Measurements from ENCODE around the gene CASP9.

The CASP9 gene

GRCh38 chr1:15524021-15524282, at the start of gene CASP9:
CASP9 (minus strand) TSS chr1:15524215; CDS start chr1:15524200, 15 bp downstream.
- Histone ChIP-seq H3K4me1 (peaks cover 15% of the 10 kb centered on the region), H3K4me3 (peak within 1 kb of the TSS; percentile 79), H3K27me3 (ENCODE audit: low read depth) (no peaks in the 10 kb centered on the region), H3K9me3 (no peaks in the 10 kb centered on the region), H3K36me3 (replicated peaks) (no peaks in the 10 kb centered on the region; the same call in 1 of the 2 replicates)
- in situ Hi-C loops (cut with MboI; ENCODE audit: low sequenced_read_pairs), result no loop called here
- no peak for DNase-seq (ENCODE audit: low spot score in 2 of 2)

GRCh38 chr1:15573477-15573876, 49.5 kb upstream of the CASP9 start:
- H3K4me1 ChIP-seq, result no peaks in the 10 kb centered on the region
- H3K4me3 ChIP-seq, result no peak overlapping the region
- no peaks in the 10 kb centered on the region for H3K9me3 ChIP-seq
- H3K27me3 ChIP-seq (ENCODE audit: low read depth), result no peaks in the 10 kb centered on the region
- in situ Hi-C loops (cut with MboI; ENCODE audit: low sequenced_read_pairs), result no loop called here
- H3K36me3 ChIP-seq (replicated peaks), result peaks cover 9% of the 10 kb centered on the region
- no peak for DNase-seq (ENCODE audit: low spot score in 2 of 2)

- Histone ChIP-seq H3K4me3 (no peak overlapping the region), H3K9me3 (no peaks in the 10 kb centered on the region), H3K27me3 (ENCODE audit: low read depth) (no peaks in the 10 kb centered on the region), H3K36me3 (replicated peaks) (peaks cover 32% of the 10 kb centered on the region), H3K4me1 (no peaks in the 10 kb centered on the region)
- no peak for DNase-seq (ENCODE audit: low spot score in 2 of 2)
- in situ Hi-C loops (cut with MboI; ENCODE audit: low sequenced_read_pairs), result no loop called here
These were observed 47.3 kb upstream of the CASP9 start for GRCh38 chr1:15571266-15571665.

GRCh38 chr1:15570861-15571260, 46.8 kb upstream of the CASP9 start:
- in situ Hi-C loops (cut with MboI; ENCODE audit: low sequenced_read_pairs), result no loop called here
- no peaks in the 10 kb centered on the region for H3K4me1 ChIP-seq
- peaks cover 36% of the 10 kb centered on the region for H3K36me3 ChIP-seq (replicated peaks)

GRCh38 chr1:15568387-15569073, 44.5 kb upstream of the CASP9 start:
- no peak overlapping the region for H3K4me3 ChIP-seq
- no peaks in the 10 kb centered on the region for H3K27me3 ChIP-seq (ENCODE audit: low read depth)
- no peaks in the 10 kb centered on the region for H3K9me3 ChIP-seq
- H3K36me3 ChIP-seq (replicated peaks), result peaks cover 50% of the 10 kb centered on the region
- in situ Hi-C loops (cut with MboI; ENCODE audit: low sequenced_read_pairs), result no loop called here
- DNase-seq (ENCODE audit: low spot score in 2 of 2), result no peak
- no peaks in the 10 kb centered on the region for H3K4me1 ChIP-seq

More at GRCh38 chr1:15570861-15571260, 46.8 kb upstream of the CASP9 start:
- Histone ChIP-seq H3K4me3 (no peak overlapping the region), H3K9me3 (no peaks in the 10 kb centered on the region), H3K27me3 (ENCODE audit: low read depth) (no peaks in the 10 kb centered on the region)
- no peak for DNase-seq (ENCODE audit: low spot score in 2 of 2)

GRCh38 chr1:15559189-15559810, 35.3 kb upstream of the CASP9 start:
- no peaks in the 10 kb centered on the region for H3K9me3 ChIP-seq
- H3K4me3 ChIP-seq, result no peak overlapping the region

GRCh38 chr1:15558516-15558915, 34.5 kb upstream of the CASP9 start:
- Histone ChIP-seq H3K36me3 (replicated peaks) (peaks cover 8% of the 10 kb centered on the region), H3K4me3 (no peak overlapping the region), H3K9me3 (no peaks in the 10 kb centered on the region), H3K27me3 (ENCODE audit: low read depth) (no peaks in the 10 kb centered on the region), H3K4me1 (no peaks in the 10 kb centered on the region)
- no peak for DNase-seq (ENCODE audit: low spot score in 2 of 2)
- in situ Hi-C loops (cut with MboI; ENCODE audit: low sequenced_read_pairs), result no loop called here

More at GRCh38 chr1:15559189-15559810, 35.3 kb upstream of the CASP9 start:
- no peak for DNase-seq (ENCODE audit: low spot score in 2 of 2)
- no peaks in the 10 kb centered on the region for H3K4me1 ChIP-seq
- peaks cover 12% of the 10 kb centered on the region for H3K36me3 ChIP-seq (replicated peaks)
- no peaks in the 10 kb centered on the region for H3K27me3 ChIP-seq (ENCODE audit: low read depth)
- in situ Hi-C loops (cut with MboI; ENCODE audit: low sequenced_read_pairs), result no loop called here

- no peaks in the 10 kb centered on the region for H3K27me3 ChIP-seq (ENCODE audit: low read depth)
These were observed 33.6 kb upstream of the CASP9 start for GRCh38 chr1:15557594-15557993.

GRCh38 chr1:15557008-15557407, 33.0 kb upstream of the CASP9 start:
- Histone ChIP-seq H3K36me3 (replicated peaks) (no peaks in the 10 kb centered on the region; the same call in none of the 2 replicates), H3K4me3 (no peak overlapping the region), H3K9me3 (no peaks in the 10 kb centered on the region), H3K27me3 (ENCODE audit: low read depth) (no peaks in the 10 kb centered on the region), H3K4me1 (no peaks in the 10 kb centered on the region)
- no peak for DNase-seq (ENCODE audit: low spot score in 2 of 2)
- in situ Hi-C loops (cut with MboI; ENCODE audit: low sequenced_read_pairs), result no loop called here

More at GRCh38 chr1:15557594-15557993, 33.6 kb upstream of the CASP9 start:
- Histone ChIP-seq H3K36me3 (replicated peaks) (peaks cover 2% of the 10 kb centered on the region), H3K4me3 (no peak overlapping the region), H3K9me3 (no peaks in the 10 kb centered on the region), H3K4me1 (no peaks in the 10 kb centered on the region)
- in situ Hi-C loops (cut with MboI; ENCODE audit: low sequenced_read_pairs), result no loop called here
- no peak for DNase-seq (ENCODE audit: low spot score in 2 of 2)

- no peaks in the 10 kb centered on the region for H3K4me1 ChIP-seq
- H3K36me3 ChIP-seq (replicated peaks), result peaks cover 19% of the 10 kb centered on the region
- DNase-seq (ENCODE audit: low spot score in 2 of 2), result no peak
- H3K27me3 ChIP-seq (ENCODE audit: low read depth), result no peaks in the 10 kb centered on the region
- in situ Hi-C loops (cut with MboI; ENCODE audit: low sequenced_read_pairs), result no loop called here
- no peak overlapping the region for H3K4me3 ChIP-seq
- no peaks in the 10 kb centered on the region for H3K9me3 ChIP-seq
These were observed 26.6 kb upstream of the CASP9 start for GRCh38 chr1:15550573-15550972.

- Histone ChIP-seq H3K27me3 (ENCODE audit: low read depth) (no peaks in the 10 kb centered on the region), H3K36me3 (replicated peaks) (peaks cover 33% of the 10 kb centered on the region), H3K9me3 (no peaks in the 10 kb centered on the region), H3K4me1 (no peaks in the 10 kb centered on the region), H3K4me3 (no peak overlapping the region)
- in situ Hi-C loops (cut with MboI; ENCODE audit: low sequenced_read_pairs), result no loop called here
- DNase-seq (ENCODE audit: low spot score in 2 of 2), result no peak
These were observed 22.6 kb upstream of the CASP9 start for GRCh38 chr1:15546641-15547040.

- Histone ChIP-seq H3K4me3 (no peak overlapping the region), H3K27me3 (ENCODE audit: low read depth) (no peaks in the 10 kb centered on the region), H3K9me3 (no peaks in the 10 kb centered on the region), H3K4me1 (no peaks in the 10 kb centered on the region), H3K36me3 (replicated peaks) (peaks cover 47% of the 10 kb centered on the region)
- no peak for DNase-seq (ENCODE audit: low spot score in 2 of 2)
- in situ Hi-C loops (cut with MboI; ENCODE audit: low sequenced_read_pairs), result no loop called here
These were observed 19.9 kb upstream of the CASP9 start for GRCh38 chr1:15543589-15544568.

GRCh38 chr1:15543251-15543588, 19.2 kb upstream of the CASP9 start:
- Histone ChIP-seq H3K4me3 (no peak overlapping the region), H3K4me1 (no peaks in the 10 kb centered on the region), H3K36me3 (replicated peaks) (peaks cover 43% of the 10 kb centered on the region), H3K27me3 (ENCODE audit: low read depth) (no peaks in the 10 kb centered on the region), H3K9me3 (no peaks in the 10 kb centered on the region)
- in situ Hi-C loops (cut with MboI; ENCODE audit: low sequenced_read_pairs), result no loop called here
- DNase-seq (ENCODE audit: low spot score in 2 of 2), result no peak

All from HAP-1 (cell line).